ENCODE results near the gene HS3ST4. TPM values are rescaled to one million over a fixed set of nuclear protein-coding genes. Genes with fewer than 3 reads are reported as not detected.

The HS3ST4 gene
- total and polyA plus RNA-seq, 7 experiments from 2014 or later: not detected

DNA sequence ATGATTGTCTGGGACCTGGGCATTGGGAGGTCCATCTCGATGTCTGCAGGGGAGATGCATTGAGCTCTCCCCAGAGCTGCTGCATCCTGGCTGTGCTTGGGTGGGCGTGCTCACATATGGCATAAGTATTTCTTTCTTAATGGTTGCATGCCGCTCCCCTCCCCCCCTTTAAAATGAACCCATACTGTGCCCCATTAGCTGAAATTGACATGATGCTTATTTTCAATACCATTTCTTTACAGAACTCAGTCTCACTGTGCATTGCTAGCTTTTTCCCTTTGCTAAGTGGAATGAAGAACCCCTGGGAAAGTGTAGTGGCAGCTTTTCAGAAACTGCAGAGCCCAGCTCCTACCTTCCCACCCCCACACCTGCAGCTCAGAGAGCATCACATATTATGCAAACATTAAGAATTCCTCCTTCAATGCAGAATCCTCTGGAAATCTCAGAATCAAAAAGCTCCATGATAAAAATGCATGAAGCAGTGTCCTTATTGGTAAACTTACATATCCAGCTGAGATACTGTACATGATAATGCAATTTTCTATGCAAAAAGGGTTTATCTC, 56.4 kb downstream of the HS3ST4 start:
- ChIA-PET CTCF (no interaction called here), POLR2A (no interaction called here)
- no peaks in the 10 kb centered on the region for H3K4me1 ChIP-seq (ENCODE audit: control insufficient read depth in 2 of 2, insufficient read depth in 2 of 2, low read length in 2 of 2)
- intact Hi-C loops (cut with micrococcal nuclease): no loop called here
- Mint-ChIP-seq H3K36me3 (peaks cover 0 to 4% (median 0%) of the 10 kb centered on the region in 5 donors), H3K9me3 (peaks cover 3 to 38% (median 9%) of the 10 kb centered on the region in 11 donors), H3K4me3 (no peak overlapping the region), H3K27ac (no peak overlapping the region), H3K4me1 (no peaks in the 10 kb centered on the region), H3K27me3 (peaks cover 0 to 10% (median 7%) of the 10 kb centered on the region in 5 donors)
- no peak for DNase-seq
- H3K27me3 ChIP-seq (ENCODE audit: control insufficient read depth in 2 of 2, insufficient read depth in 2 of 2, low read length in 2 of 2): no peaks in the 10 kb centered on the region
- no peaks in the 10 kb centered on the region for H3K36me3 ChIP-seq (ENCODE audit: control insufficient read depth in 2 of 3, insufficient read depth in 3 of 3, low read length in 3 of 3)
- ATAC-seq: no peak
- H3K9me3 ChIP-seq (ENCODE audit: control insufficient read depth in 2 of 3, low read length in 3 of 3): no peaks in the 10 kb centered on the region
- no peak overlapping the region for H3K27ac ChIP-seq (ENCODE audit: low read depth, low read length)
- no peak overlapping the region for H3K4me3 ChIP-seq (ENCODE audit: low read length)

DNA sequence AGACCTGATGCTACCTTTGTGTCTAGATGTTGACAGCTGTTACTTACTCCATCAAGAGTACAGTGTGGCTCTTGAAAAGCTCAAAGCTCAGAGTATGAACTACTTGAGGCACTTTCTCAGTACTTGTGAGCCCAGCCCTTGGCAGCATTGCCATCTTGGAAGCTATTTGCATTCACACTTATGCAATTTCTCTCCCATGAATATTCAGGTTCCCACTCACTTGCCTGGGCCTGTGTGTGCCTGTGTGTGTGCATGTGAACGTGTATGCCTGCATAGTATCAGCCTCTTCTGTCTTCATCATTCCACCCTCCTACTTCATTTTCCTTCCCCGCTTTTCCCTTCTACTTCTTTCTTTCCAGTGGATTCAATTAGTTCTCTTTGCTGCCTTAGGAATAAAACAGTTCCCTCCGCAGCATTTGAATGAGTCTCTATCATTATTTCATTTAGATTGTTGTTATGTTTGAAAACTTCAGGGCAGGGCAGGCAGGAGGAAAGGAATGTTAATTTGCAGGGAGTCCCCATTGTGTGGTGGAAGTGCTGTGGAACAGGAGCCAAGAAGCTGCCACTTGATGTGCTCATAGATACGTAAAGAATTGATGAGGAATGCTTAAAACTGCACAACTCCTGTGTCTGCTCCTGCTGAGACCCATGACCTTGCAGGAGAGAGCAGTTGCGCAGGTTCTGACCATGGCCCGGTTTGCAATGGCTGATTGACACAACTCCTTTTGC, 58.9 kb downstream of the HS3ST4 start:
- Mint-ChIP-seq H3K9me3 (peaks cover 4 to 32% (median 8%) of the 10 kb centered on the region in 11 donors), H3K4me1 (no peaks in the 10 kb centered on the region), H3K4me3 (no peak overlapping the region), H3K27me3 (peaks cover 0 to 13% (median 4%) of the 10 kb centered on the region in 5 donors), H3K36me3 (peaks cover 0 to 4% (median 0%) of the 10 kb centered on the region in 5 donors), H3K27ac (no peak overlapping the region)
- H3K4me3 ChIP-seq (ENCODE audit: low read length): no peak overlapping the region
- intact Hi-C loops (cut with micrococcal nuclease): no loop called here
- no peak for ATAC-seq
- H3K27me3 ChIP-seq (ENCODE audit: control insufficient read depth in 2 of 2, insufficient read depth in 2 of 2, low read length in 2 of 2): no peaks in the 10 kb centered on the region
- ChIA-PET CTCF (interaction anchor here (0.6 kb wide), 1 partner anchor 153 kb away, joined by 3 read pairs; no protein-coding TSS in a partner anchor), POLR2A (no interaction called here)
- H3K27ac ChIP-seq (ENCODE audit: low read depth, low read length): no peak overlapping the region
- no peak for DNase-seq
- no peaks in the 10 kb centered on the region for H3K36me3 ChIP-seq (ENCODE audit: control insufficient read depth in 2 of 3, insufficient read depth in 3 of 3, low read length in 3 of 3)
- H3K9me3 ChIP-seq (ENCODE audit: control insufficient read depth in 2 of 3, low read length in 3 of 3): no peaks in the 10 kb centered on the region
- no peaks in the 10 kb centered on the region for H3K4me1 ChIP-seq (ENCODE audit: control insufficient read depth in 2 of 2, insufficient read depth in 2 of 2, low read length in 2 of 2)

DNA sequence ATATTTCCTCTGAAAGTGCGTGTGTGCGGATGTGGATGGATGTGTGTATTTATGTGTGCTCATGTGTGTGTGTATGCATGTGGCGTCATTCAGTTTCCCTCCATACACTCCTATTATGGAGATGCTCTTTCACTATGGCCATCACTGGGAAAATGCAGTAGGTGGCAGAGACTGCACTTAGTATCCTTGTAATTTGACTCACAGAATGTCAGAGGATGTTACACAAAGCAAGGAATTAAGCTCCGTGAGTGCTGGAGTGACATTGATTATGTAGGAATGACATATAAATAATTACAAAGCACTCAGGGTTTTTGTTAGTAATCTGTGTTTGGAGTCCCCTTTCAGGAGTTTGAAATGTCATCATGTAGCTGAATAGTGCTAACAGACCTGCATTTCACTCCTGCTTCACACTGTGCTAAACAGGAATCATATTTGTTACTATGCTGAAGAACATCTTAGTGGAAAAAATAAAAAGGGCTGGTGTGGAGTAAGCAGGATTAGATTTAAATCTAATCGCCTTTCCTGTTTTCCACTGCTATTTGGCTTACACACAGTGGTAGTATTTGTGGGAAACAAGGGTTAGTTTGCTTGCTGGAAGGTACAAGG, 59.6 kb downstream of the HS3ST4 start:
- ChIA-PET POLR2A (no interaction called here), CTCF (no interaction called here)
- Histone ChIP-seq H3K27ac (ENCODE audit: low read depth, low read length) (no peak overlapping the region), H3K4me3 (ENCODE audit: low read length) (no peak overlapping the region), H3K27me3 (ENCODE audit: control insufficient read depth in 2 of 2, insufficient read depth in 2 of 2, low read length in 2 of 2) (no peaks in the 10 kb centered on the region), H3K9me3 (ENCODE audit: control insufficient read depth in 2 of 3, low read length in 3 of 3) (no peaks in the 10 kb centered on the region), H3K36me3 (ENCODE audit: control insufficient read depth in 2 of 3, insufficient read depth in 3 of 3, low read length in 3 of 3) (no peaks in the 10 kb centered on the region), H3K4me1 (ENCODE audit: control insufficient read depth in 2 of 2, insufficient read depth in 2 of 2, low read length in 2 of 2) (no peaks in the 10 kb centered on the region)
- ATAC-seq: no peak
- intact Hi-C loops (cut with micrococcal nuclease): no loop called here
- Mint-ChIP-seq H3K36me3 (peaks cover 0 to under 1% (median 0%) of the 10 kb centered on the region in 5 donors), H3K27ac (no peak overlapping the region), H3K4me1 (no peaks in the 10 kb centered on the region), H3K9me3 (peaks cover 2 to 26% (median 6%) of the 10 kb centered on the region in 11 donors), H3K27me3 (peaks cover 0 to 8% (median 4%) of the 10 kb centered on the region in 5 donors), H3K4me3 (no peak overlapping the region)
- no peak for DNase-seq

- Histone ChIP-seq H3K4me3 (ENCODE audit: low read length) (no peak overlapping the region), H3K4me1 (ENCODE audit: control insufficient read depth in 2 of 2, insufficient read depth in 2 of 2, low read length in 2 of 2) (no peaks in the 10 kb centered on the region), H3K9me3 (ENCODE audit: control insufficient read depth in 2 of 3, low read length in 3 of 3) (no peaks in the 10 kb centered on the region), H3K36me3 (ENCODE audit: control insufficient read depth in 2 of 3, insufficient read depth in 3 of 3, low read length in 3 of 3) (no peaks in the 10 kb centered on the region), H3K27me3 (ENCODE audit: control insufficient read depth in 2 of 2, insufficient read depth in 2 of 2, low read length in 2 of 2) (no peaks in the 10 kb centered on the region), H3K27ac (ENCODE audit: low read depth, low read length) (no peak overlapping the region)
- peaks cover 0 to 25% (median 4%) of the 10 kb centered on the region in 5 donors for H3K27me3 Mint-ChIP-seq
- ChIA-PET CTCF (no interaction called here), POLR2A (interaction anchor here (0.6 kb wide), 1 partner anchor 22 kb away, joined by 3 read pairs; no protein-coding TSS in a partner anchor)
- H3K27ac Mint-ChIP-seq: no peak overlapping the region
- DNase-seq (no peak), ATAC-seq (no peak)
- H3K36me3 Mint-ChIP-seq: no peaks in the 10 kb centered on the region
- intact Hi-C loops (cut with micrococcal nuclease): no loop called here
- no peaks in the 10 kb centered on the region for H3K9me3 Mint-ChIP-seq
- no peak overlapping the region for H3K4me3 Mint-ChIP-seq
- no peaks in the 10 kb centered on the region for H3K4me1 Mint-ChIP-seq
Measured at GRCh38 chr16:25764466-25764865, 72.7 kb downstream of the HS3ST4 start.

DNA sequence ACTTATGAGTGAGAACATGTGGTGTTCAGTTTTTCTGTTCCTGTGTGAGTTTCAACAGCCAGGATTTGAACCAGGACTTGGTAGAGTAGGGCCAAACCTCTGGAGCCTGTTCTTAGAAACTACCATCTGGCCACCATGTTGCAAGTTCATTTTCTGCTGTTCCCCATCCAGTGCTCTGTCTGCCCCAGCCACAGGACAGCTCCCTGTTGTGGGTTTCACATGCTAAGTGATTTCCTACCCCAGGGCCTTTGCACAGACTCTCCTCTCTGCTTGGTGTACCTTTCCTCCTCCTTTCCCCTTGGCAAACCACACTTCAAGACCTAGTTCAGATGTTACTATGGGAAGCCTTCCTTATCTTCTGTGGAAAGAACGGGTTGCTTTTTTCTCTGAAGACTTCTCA, 79.5 kb downstream of the HS3ST4 start:
- Histone ChIP-seq H3K4me3 (ENCODE audit: low read length) (no peak overlapping the region), H3K4me1 (ENCODE audit: control insufficient read depth in 2 of 2, insufficient read depth in 2 of 2, low read length in 2 of 2) (no peaks in the 10 kb centered on the region), H3K27ac (ENCODE audit: low read depth, low read length) (no peak overlapping the region), H3K36me3 (ENCODE audit: control insufficient read depth in 2 of 3, insufficient read depth in 3 of 3, low read length in 3 of 3) (no peaks in the 10 kb centered on the region), H3K27me3 (ENCODE audit: control insufficient read depth in 2 of 2, insufficient read depth in 2 of 2, low read length in 2 of 2) (no peaks in the 10 kb centered on the region), H3K9me3 (ENCODE audit: control insufficient read depth in 2 of 3, low read length in 3 of 3) (no peaks in the 10 kb centered on the region)
- Mint-ChIP-seq H3K4me3 (no peak overlapping the region), H3K9me3 (peaks cover 0 to 12% (median 3%) of the 10 kb centered on the region in 11 donors), H3K4me1 (no peaks in the 10 kb centered on the region), H3K27ac (no peak overlapping the region), H3K36me3 (no peaks in the 10 kb centered on the region), H3K27me3 (peaks cover 0 to 21% (median 8%) of the 10 kb centered on the region in 5 donors)
- ATAC-seq (no peak), DNase-seq (no peak)
- ChIA-PET POLR2A (no interaction called here), CTCF (no interaction called here)
- intact Hi-C loops (cut with micrococcal nuclease): no loop called here

DNA sequence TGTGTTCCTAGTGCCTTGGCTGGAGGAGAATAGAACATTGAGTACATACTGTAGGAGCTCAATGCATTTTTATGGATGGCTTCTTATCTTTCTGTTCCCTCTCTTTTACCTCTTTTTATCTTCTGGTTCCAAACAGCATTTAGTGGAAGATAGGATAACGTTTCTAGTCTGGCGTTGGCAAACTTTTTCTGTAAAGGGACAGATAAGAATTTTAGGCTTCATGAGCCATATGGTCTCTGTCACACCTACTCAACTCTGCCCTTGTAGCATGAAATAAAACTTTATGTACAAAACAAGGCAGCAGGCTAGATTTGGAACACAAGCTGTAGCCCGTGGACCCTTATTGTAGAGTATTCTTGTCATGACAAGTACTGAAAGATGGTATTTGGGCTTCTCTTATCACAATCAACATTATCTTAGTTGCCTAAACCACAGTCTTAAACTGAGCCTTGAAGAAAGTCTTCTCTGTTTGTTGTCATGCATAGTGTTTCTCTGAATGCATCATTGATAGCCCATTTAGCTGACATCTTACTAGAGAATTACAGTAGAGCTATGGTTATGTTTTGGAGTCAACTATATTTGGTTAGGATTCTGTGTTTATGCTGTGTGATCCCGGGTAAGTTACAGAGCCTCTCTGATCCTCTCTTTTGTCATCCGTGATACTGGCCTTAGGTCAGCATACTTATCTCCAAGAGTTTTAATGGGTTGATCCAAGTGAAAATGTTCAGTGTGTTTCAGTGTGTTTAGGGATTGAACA, 80.2 kb downstream of the HS3ST4 start:
- no peak for DNase-seq
- no peak overlapping the region for H3K4me3 ChIP-seq (ENCODE audit: low read length)
- H3K27ac Mint-ChIP-seq: no peak overlapping the region
- no peak overlapping the region for H3K4me3 Mint-ChIP-seq
- peaks cover 0 to 12% (median 3%) of the 10 kb centered on the region in 11 donors for H3K9me3 Mint-ChIP-seq
- no peak overlapping the region for H3K27ac ChIP-seq (ENCODE audit: low read depth, low read length)
- no peaks in the 10 kb centered on the region for H3K36me3 ChIP-seq (ENCODE audit: control insufficient read depth in 2 of 3, insufficient read depth in 3 of 3, low read length in 3 of 3)
- H3K9me3 ChIP-seq (ENCODE audit: control insufficient read depth in 2 of 3, low read length in 3 of 3): no peaks in the 10 kb centered on the region
- no peak for ATAC-seq
- H3K4me1 ChIP-seq (ENCODE audit: control insufficient read depth in 2 of 2, insufficient read depth in 2 of 2, low read length in 2 of 2): no peaks in the 10 kb centered on the region
- CTCF ChIA-PET: no interaction called here
- no peaks in the 10 kb centered on the region for H3K4me1 Mint-ChIP-seq
- H3K36me3 Mint-ChIP-seq: no peaks in the 10 kb centered on the region
- POLR2A ChIA-PET: no interaction called here
- no peaks in the 10 kb centered on the region for H3K27me3 ChIP-seq (ENCODE audit: control insufficient read depth in 2 of 2, insufficient read depth in 2 of 2, low read length in 2 of 2)
- H3K27me3 Mint-ChIP-seq: peaks cover 0 to 29% (median 12%) of the 10 kb centered on the region in 5 donors
- intact Hi-C loops (cut with micrococcal nuclease): no loop called here

All from naive thymus-derived CD4-positive, alpha-beta T cell (primary cell).